Vagina (tissue), 2 donors: Measurements from ENCODE around the gene MRFAP1L1. TPM values are rescaled to one million over a fixed set of nuclear protein-coding genes. Genes with fewer than 3 reads are reported as not detected.

ENCODE experiments used
- DNase-seq, 2 donors: peaks; one replicate each; pipeline ENCODE4 v3.0.0-alpha.2; 2017; ENCODE audit errors: extremely low spot score in 2 of 2
- H3K27ac ChIP-seq: fragments of 200-600 bp; sonication (generic); one replicate; pipeline ENCODE4 v1.5.1; 2019
- H3K27me3 ChIP-seq: fragments of 200-600 bp; sonication (generic); one replicate; pipeline ENCODE4 v1.5.1; 2019
- H3K36me3 ChIP-seq, 2 donors: fragments of 200-600 bp; sonication (generic); one replicate each; pipeline ENCODE4 v1.5.1; 2017 to 2019
- H3K4me1 ChIP-seq: fragments of 200-600 bp; sonication (generic); one replicate; pipeline ENCODE4 v1.5.1; 2019
- H3K4me3 ChIP-seq, 2 donors: fragments of 200-600 bp; sonication (generic); 1 replicate in 1 of 2; 2 replicates in 1 of 2; pipeline ENCODE4 v1.5.1; 2016 to 2019
- H3K9me3 ChIP-seq: fragments of 200-600 bp; sonication (generic); one replicate; pipeline ENCODE4 v1.5.1; 2019
- CTCF ChIP-seq, 3 experiments: fragments of 450-650 bp in 2 of 3; fragments of 200-600 bp in 1 of 3; sonication (generic) in 1 of 3; IDR thresholded peaks; one replicate each; pipeline ENCODE4 v1.5.1; 2017 to 2019; ENCODE audit warnings: antibody characterized with exemption in 3 of 3, mild to moderate bottlenecking in 2 of 3, moderate library complexity in 2 of 3
- POLR2A ChIP-seq, 2 donors: fragments of 450-650 bp; IDR thresholded peaks; one replicate each; pipeline ENCODE4 v1.6.1; 2017; ENCODE audit warnings: antibody characterized with exemption in 2 of 2, mild to moderate bottlenecking in 2 of 2, moderate library complexity in 2 of 2
- POLR2AphosphoS5 ChIP-seq, 2 donors: sonication (generic); formaldehyde crosslinking; IDR thresholded peaks; one replicate each; pipeline ENCODE4 v1.9.0; 2017; ENCODE audit warnings: antibody characterized with exemption in 2 of 2, mild to moderate bottlenecking in 2 of 2, low read depth in 1 of 2; ENCODE audit not compliant: insufficient read depth in 1 of 2
- intact Hi-C: fragments of 100-400 bp; cut with DNase I; formaldehyde crosslinking; loops from one replicate; pipeline ENCODE4 v1.15.1; 2023
- total RNA-seq: library from RNA; depleted of rRNA; stranded (reverse); fragments of >200 nt; gene quantifications from one replicate; pipeline ENCODE4 v1.2.3, GENCODE V29; 2016

The MRFAP1L1 gene
- total RNA-seq, 1 donor from 2014 or later: 73.9 TPM

- no peak for DNase-seq
- Histone ChIP-seq H3K36me3 (no peaks in the 10 kb centered on the region), H3K27me3 (no peaks in the 10 kb centered on the region), H3K9me3 (no peaks in the 10 kb centered on the region), H3K4me3 (no peak overlapping the region), H3K4me1 (peaks cover 33% of the 10 kb centered on the region), H3K27ac (peak overlapping the region; percentile 12)
- TF ChIP-seq POLR2AphosphoS5 (IDR thresholded peaks at IDR 0.05; ENCODE audit: insufficient read depth in 1 of 2, low read depth in 1 of 2) (no peak), POLR2A (IDR thresholded peaks at IDR 0.05) (no peak), CTCF (IDR thresholded peaks at IDR 0.05) (no peak)
- intact Hi-C loops: loop anchor here (10.0 kb wide), 1 partner anchor 355 kb away; no protein-coding TSS in a partner anchor
Measured at GRCh38 chr4:6719611-6720179, 10.0 kb upstream of the MRFAP1L1 start.

GRCh38 chr4:6718932-6719610 lies 9.4 kb upstream of the MRFAP1L1 start:
- Histone ChIP-seq H3K27me3 (no peaks in the 10 kb centered on the region), H3K27ac (no peak overlapping the region), H3K36me3 (no peaks in the 10 kb centered on the region), H3K4me1 (peaks cover 28% of the 10 kb centered on the region), H3K9me3 (no peaks in the 10 kb centered on the region), H3K4me3 (no peak overlapping the region)
- TF ChIP-seq POLR2A (IDR thresholded peaks at IDR 0.05) (no peak), POLR2AphosphoS5 (IDR thresholded peaks at IDR 0.05; ENCODE audit: insufficient read depth in 1 of 2, low read depth in 1 of 2) (no peak), CTCF (IDR thresholded peaks at IDR 0.05) (no peak)
- DNase-seq: no peak
- intact Hi-C loops: no loop called here

- peaks cover 28% of the 10 kb centered on the region for H3K4me1 ChIP-seq
- DNase-seq: no peak
- peak overlapping the region; percentile 87 for H3K27ac ChIP-seq
- no peaks in the 10 kb centered on the region for H3K27me3 ChIP-seq
- peak overlapping the region; percentile 88 to 98 for H3K4me3 ChIP-seq
- intact Hi-C loops: loop anchor here (1.0 to 2.0 kb wide), 2 partner anchors 66 to 158 kb away; no protein-coding TSS in a partner anchor
- no peaks in the 10 kb centered on the region for H3K36me3 ChIP-seq
- no peaks in the 10 kb centered on the region for H3K9me3 ChIP-seq
- TF ChIP-seq POLR2AphosphoS5 (IDR thresholded peaks at IDR 0.05; ENCODE audit: insufficient read depth in 1 of 2, low read depth in 1 of 2) (no peak), CTCF (IDR thresholded peaks at IDR 0.05) (no peak), POLR2A (IDR thresholded peaks at IDR 0.05) (no peak)
Measured at GRCh38 chr4:6716958-6717655, 7.4 kb upstream of the MRFAP1L1 start.

- Histone ChIP-seq H3K36me3 (no peaks in the 10 kb centered on the region), H3K4me1 (peaks cover 28% of the 10 kb centered on the region), H3K9me3 (no peaks in the 10 kb centered on the region), H3K27me3 (no peaks in the 10 kb centered on the region), H3K4me3 (peak within 1 kb of the TSS; percentile 88 to 98), H3K27ac (peak within 1 kb of the TSS; percentile 87)
- intact Hi-C loops: loop anchor here (1.0 to 2.0 kb wide), 2 partner anchors 67 to 159 kb away; no protein-coding TSS in a partner anchor
- no peak for DNase-seq
- TF ChIP-seq POLR2A (IDR thresholded peaks at IDR 0.05) (peak in 1 of 2 donors; percentile 66), POLR2AphosphoS5 (IDR thresholded peaks at IDR 0.05; ENCODE audit: insufficient read depth in 1 of 2, low read depth in 1 of 2) (peak in 1 of 2 donors; percentile 87), CTCF (IDR thresholded peaks at IDR 0.05) (peak in 1 of 3 experiments; percentile 8)
Measured at GRCh38 chr4:6716018-6716911, 6.6 kb upstream of the MRFAP1L1 start, which contains the start of gene BLOC1S4. Gene BLOC1S4, plus strand, starts transcription at chr4:6716174. Its CDS starts 36 bp downstream, at chr4:6716210.
